H1 (cell line): Measurements from ENCODE around the gene PRSS8. TPM values are rescaled to one million over a fixed set of nuclear protein-coding genes. Genes with fewer than 3 reads are reported as not detected.

Experiments used
- CTCF ChIA-PET: fragments of 300-600 bp; sonication (Branson Sonifier 250); formaldehyde crosslinking; loops from one replicate; lab custom pipeline; 2021; ENCODE audit not compliant: partially characterized antibody; lab: Charles Lee
- POLR2A ChIA-PET: fragments of 300-600 bp; sonication (Branson Sonifier 250); formaldehyde crosslinking; loops from one replicate; lab custom pipeline; 2021; ENCODE audit warnings: inconsistent platforms; ENCODE audit not compliant: partially characterized antibody; lab: Charles Lee
- DNase-seq, 2 experiments: peaks; one replicate each; pipeline versions ENCODE4 v3.0.0 to v3.0.0-alpha.2; 2010 to 2022; ENCODE audit warnings: low spot score in 2 of 2, low read depth in 1 of 2, mixed read lengths in 1 of 2
- FAIRE-seq: peaks from 2 replicates; lab custom pipeline; 2011; peaks lifted over from hg19 to GRCh38; lab: Jason Lieb, UNC
- H2AFZ ChIP-seq: 2 replicates; pipeline ENCODE4 v1.8.1; 2012; ENCODE audit warnings: low read length, inconsistent platforms
- H2AK5ac ChIP-seq: 2 replicates; pipeline ENCODE4 v1.6.1; 2013; ENCODE audit warnings: low read depth, low read length
- H2BK120ac ChIP-seq: replicated peaks from 2 replicates; pipeline ENCODE3; 2013; ENCODE audit warnings: low read depth, low read length, inconsistent platforms
- H2BK12ac ChIP-seq: 2 replicates; pipeline ENCODE4 v1.6.1; 2013; ENCODE audit warnings: low read depth, low read length
- H2BK15ac ChIP-seq: 2 replicates; pipeline ENCODE4 v1.6.1; 2013; ENCODE audit warnings: low read length
- H2BK20ac ChIP-seq: 2 replicates; pipeline ENCODE4 v1.6.1; 2013; ENCODE audit warnings: low read length
- H2BK5ac ChIP-seq: 2 replicates; pipeline ENCODE4 v1.6.1; 2013; ENCODE audit warnings: low read depth, low read length
- H3K14ac ChIP-seq: 2 replicates; pipeline ENCODE4 v1.6.1; 2013; ENCODE audit warnings: inconsistent platforms; ENCODE audit not compliant: insufficient read length
- H3K18ac ChIP-seq: 2 replicates; pipeline ENCODE4 v1.6.1; 2013; ENCODE audit warnings: low read length; ENCODE audit errors: extremely low read depth
- H3K23ac ChIP-seq: 2 replicates; pipeline ENCODE4 v1.6.1; 2013; ENCODE audit warnings: inconsistent platforms; ENCODE audit not compliant: insufficient read length
- H3K23me2 ChIP-seq: 2 replicates; pipeline ENCODE4 v1.6.1; 2013; ENCODE audit warnings: low read depth, low read length
- H3K27ac ChIP-seq: 2 replicates; pipeline ENCODE4 v1.6.1; 2011; ENCODE audit warnings: low read depth, low read length, inconsistent platforms
- H3K27me3 ChIP-seq, 4 experiments: replicated peaks in 1 of 4; 1 replicate in 1 of 4; 2 replicates in 3 of 4; pipeline versions ENCODE4 v1.6.1 to v1.8.1; 2011 to 2013; ENCODE audit warnings: low read length in 3 of 4, mild to moderate bottlenecking in 3 of 4, inconsistent platforms in 2 of 4, mixed read lengths in 2 of 4, moderate library complexity in 1 of 4; ENCODE audit not compliant: control insufficient read depth in 3 of 4, insufficient read depth in 3 of 4; ENCODE audit errors: extremely low read depth in 1 of 4
- H3K36me3 ChIP-seq, 4 experiments: 2 replicates each; pipeline versions ENCODE4 v1.6.1 to v1.8.1; 2011 to 2013; ENCODE audit warnings: mild to moderate bottlenecking in 4 of 4, low read length in 3 of 4, moderate library complexity in 2 of 4, control low read depth in 1 of 4, inconsistent platforms in 1 of 4; ENCODE audit not compliant: insufficient read depth in 4 of 4, control insufficient read depth in 2 of 4
- H3K4ac ChIP-seq: replicated peaks from 2 replicates; pipeline ENCODE3; 2013; ENCODE audit warnings: low read length, low read depth, mixed read lengths, inconsistent platforms; ENCODE audit not compliant: insufficient read length
- H3K4me1 ChIP-seq, 4 experiments: replicated peaks in 1 of 4; 1 replicate in 1 of 4; 2 replicates in 3 of 4; pipeline versions ENCODE4 v1.6.1 to v1.8.1; 2011 to 2013; ENCODE audit warnings: low read length in 3 of 4, inconsistent platforms in 2 of 4, mixed read lengths in 1 of 4; ENCODE audit not compliant: insufficient read depth in 4 of 4, control insufficient read depth in 3 of 4
- H3K4me2 ChIP-seq, 2 experiments: 2 replicates each; pipeline versions ENCODE4 v1.6.1 to v1.8.1; 2011 to 2013; ENCODE audit warnings: low read depth in 2 of 2, low read length in 2 of 2, control low read depth in 1 of 2, inconsistent platforms in 1 of 2, mild to moderate bottlenecking in 1 of 2; ENCODE audit not compliant: insufficient read depth in 1 of 2
- H3K4me3 ChIP-seq, 4 experiments: fragments of 200-600, 300-600 bp in 1 of 4; sonication (generic), shearing (Covaris generic), sonication (Bioruptor Twin) in 1 of 4; 2 replicates each; pipeline versions ENCODE4 v1.5.1 to v1.8.1; 2011 to 2016; ENCODE audit warnings: low read length in 4 of 4, low read depth in 3 of 4, control low read depth in 2 of 4, inconsistent platforms in 2 of 4, mild to moderate bottlenecking in 2 of 4, mixed read lengths in 1 of 4, moderate library complexity in 1 of 4; ENCODE audit not compliant: insufficient read depth in 2 of 4; ENCODE audit errors: extremely low read depth in 1 of 4
- H3K56ac ChIP-seq: replicated peaks from 2 replicates; pipeline ENCODE3; 2013; ENCODE audit warnings: low read depth, mild to moderate bottlenecking, mixed read lengths, low read length, inconsistent platforms; ENCODE audit not compliant: insufficient read length
- H3K79me1 ChIP-seq: 2 replicates; pipeline ENCODE4 v1.6.1; 2013; ENCODE audit warnings: low read depth, low read length, control low read depth
- H3K79me2 ChIP-seq, 2 experiments: 2 replicates each; pipeline versions ENCODE4 v1.6.1 to v1.8.1; 2012 to 2013; ENCODE audit warnings: low read length in 2 of 2, mild to moderate bottlenecking in 2 of 2, inconsistent platforms in 1 of 2; ENCODE audit not compliant: insufficient read depth in 2 of 2, control insufficient read depth in 1 of 2
- H3K9ac ChIP-seq, 4 experiments: replicated peaks in 1 of 4; 1 replicate in 1 of 4; 2 replicates in 3 of 4; pipeline versions ENCODE4 v1.6.1 to v1.8.1; 2011 to 2013; ENCODE audit warnings: low read depth in 3 of 4, low read length in 3 of 4, control low read depth in 2 of 4, mild to moderate bottlenecking in 2 of 4, moderate library complexity in 2 of 4, inconsistent platforms in 1 of 4; ENCODE audit errors: extremely low read depth in 1 of 4
- H3K9me3 ChIP-seq, 2 experiments: 2 replicates each; pipeline versions ENCODE4 v1.6.1 to v1.8.1; 2012 to 2013; ENCODE audit warnings: mild to moderate bottlenecking in 2 of 2, moderate library complexity in 2 of 2, control low read depth in 1 of 2, inconsistent platforms in 1 of 2, low read depth in 1 of 2, low read length in 1 of 2, mixed read lengths in 1 of 2; ENCODE audit not compliant: insufficient read depth in 2 of 2
- H4K20me1 ChIP-seq, 2 experiments: replicated peaks in 1 of 2; 2 replicates each; pipeline versions ENCODE3 to v1.8.1; 2011 to 2013; ENCODE audit warnings: inconsistent platforms in 2 of 2, low read length in 2 of 2, mild to moderate bottlenecking in 1 of 2; ENCODE audit not compliant: insufficient read depth in 2 of 2, control insufficient read depth in 1 of 2
- H4K5ac ChIP-seq: 2 replicates; pipeline ENCODE4 v1.6.1; 2013; ENCODE audit warnings: low read length, low read depth, mixed read lengths, inconsistent platforms; ENCODE audit not compliant: insufficient read length
- H4K8ac ChIP-seq: 2 replicates; pipeline ENCODE4 v1.8.0; 2013; ENCODE audit warnings: mild to moderate bottlenecking, moderate library complexity, low read length, inconsistent platforms; ENCODE audit not compliant: insufficient read depth; ENCODE audit errors: extremely low read depth
- H4K91ac ChIP-seq: replicated peaks from 2 replicates; pipeline ENCODE3; 2013; ENCODE audit warnings: low read length, mixed read lengths, inconsistent platforms; ENCODE audit not compliant: insufficient read length
- WGBS, 2 experiments: shearing (Covaris generic) in 1 of 2; methylation state at CpG; one replicate each; pipeline versions ENCODE4 v1.1.6 to v1.1.7; 2013 to 2015; ENCODE audit warnings: low lambda C conversion rate in 2 of 2, mixed read lengths in 2 of 2, inconsistent platforms in 1 of 2, low coverage in 1 of 2, missing lambda C conversion rate in 1 of 2; ENCODE audit not compliant: insufficient replicate concordance in 2 of 2, insufficient coverage in 1 of 2, insufficient read length in 1 of 2; ENCODE audit errors: extremely low coverage in 1 of 2, missing lambda C conversion rate in 1 of 2; 5-methylcytosine and 5-hydroxymethylcytosine counted together
- polyA plus RNA-seq, 7 experiments: library from polyadenylated mRNA; depleted of rRNA in 3 of 7; stranded (reverse) in 5 of 7; unstranded in 2 of 7; fragments of >200 nt in 5 of 7; fragments of 200-250 nt in 2 of 7; gene quantifications; 1 replicate in 5 of 7; 2 replicates in 1 of 7; 4 replicates in 1 of 7; pipeline versions ENCODE4 v1.2.1 to v1.2.3, GENCODE V29; 2011 to 2013; ENCODE audit warnings: missing spikeins in 2 of 7, mixed read lengths in 2 of 7
- total RNA-seq: library from RNA; stranded (reverse); fragmentation: NEBNext Ultra II Directional; extraction: Animal tissue kit (Norgen Biotek cat#: 25700); gene quantifications from 2 replicates; pipeline ENCODE4 v1.2.1, GENCODE V29; 2021

PRSS8 gene
- total and polyA plus RNA-seq, 2 of the 8 experiments (the other 6 are each of a cell fraction or from before 2014, with no cell fraction given): 87.7 to 273 TPM

- Histone ChIP-seq H3K27ac (no peak overlapping the region), H2BK15ac (no peak overlapping the region), H3K79me2 (peaks cover under 1 to 6% of the 10 kb centered on the region in 2 experiments; a peak in 3 of 4 replicates), H3K23me2 (peaks cover 10% of the 10 kb centered on the region), H3K56ac (no peak overlapping the region), H2AFZ (no peak overlapping the region), H3K9me3 (no peaks in the 10 kb centered on the region), H3K36me3 (peaks cover 2 to 18% (median 12%) of the 10 kb centered on the region in 4 experiments; a peak in 5 of 8 replicates), H3K4ac (no peak overlapping the region), H2BK120ac (no peak overlapping the region), H4K20me1 (peaks cover 0 to 3% of the 10 kb centered on the region in 2 experiments), H3K79me1 (peaks cover 5% of the 10 kb centered on the region), H2BK20ac (no peak overlapping the region), H4K91ac (no peak overlapping the region), H4K8ac (no peak overlapping the region), H3K23ac (no peak overlapping the region), H2BK12ac (no peak overlapping the region), H3K9ac (no peak overlapping the region), H3K18ac (no peak overlapping the region), H4K5ac (no peak overlapping the region), H3K4me1 (peaks cover 0 to 4% (median 2%) of the 10 kb centered on the region in 4 experiments; a peak in 2 of 7 replicates), H3K14ac (no peak overlapping the region), H3K27me3 (no peaks in the 10 kb centered on the region), H2AK5ac (no peak overlapping the region), H3K4me2 (no peak overlapping the region), H2BK5ac (no peak overlapping the region), H3K4me3 (no peak overlapping the region)
- WGBS, 2 experiments: 84% methylated on average over 5 of the region's 5 CpGs; no CpG with 5 or more reads in 1 of the 2 experiments
- DNase-seq: no peak
- FAIRE-seq: no peak
- POLR2A ChIA-PET: interaction anchor here (0.6 to 29.9 kb wide), 8 partner anchors 12 to 89 kb away, joined by 3 to 713 read pairs (median 5); partner anchors contain the start of genes PRSS36, PRSS8 and PYCARD
- CTCF ChIA-PET: interaction anchor here (0.6 to 1.3 kb wide), 5 partner anchors 14 to 130 kb away, joined by 3 to 4 read pairs (median 3); partner anchors contain the start of gene HSD3B7
Measured at GRCh38 chr16:31113121-31114120, 22.1 kb downstream of the PRSS8 start.
